K562 (cell line): Measurements from ENCODE around the gene YEATS2.

Experiments used
- ARNT ChIP-seq, 2 experiments: fragments of 450-650 bp; IDR thresholded peaks; 2 replicates each; pipeline ENCODE4 v1.6.1; 2016; ENCODE audit warnings: mild to moderate bottlenecking in 1 of 2
- EP300 ChIP-seq: IDR thresholded peaks from 2 replicates; pipeline ENCODE4 v1.6.1; 2012; ENCODE audit warnings: low read length, improper control_type of control experiment
- PML ChIP-seq: IDR thresholded peaks from 2 replicates; pipeline ENCODE4 v1.6.1; 2012; ENCODE audit warnings: low read length, inconsistent platforms
- PURB ChIP-seq: sonication (generic); formaldehyde crosslinking; IDR thresholded peaks from 2 replicates; pipeline ENCODE4 v1.9.0; 2021; ENCODE audit warnings: low read depth, mild to moderate bottlenecking, missing genetic modification reagents
- ZNF263 ChIP-seq: sonication (generic); formaldehyde crosslinking; IDR thresholded peaks from 2 replicates; pipeline ENCODE4 v1.8.0; 2022; ENCODE audit warnings: mild to moderate bottlenecking, missing genetic modification reagents, borderline replicate concordance
- ZZZ3 ChIP-seq: fragments of 450-650 bp; IDR thresholded peaks from 2 replicates; pipeline ENCODE4 v1.6.1; 2016; ENCODE audit warnings: antibody characterized with exemption, mild to moderate bottlenecking, moderate library complexity

DNA sequence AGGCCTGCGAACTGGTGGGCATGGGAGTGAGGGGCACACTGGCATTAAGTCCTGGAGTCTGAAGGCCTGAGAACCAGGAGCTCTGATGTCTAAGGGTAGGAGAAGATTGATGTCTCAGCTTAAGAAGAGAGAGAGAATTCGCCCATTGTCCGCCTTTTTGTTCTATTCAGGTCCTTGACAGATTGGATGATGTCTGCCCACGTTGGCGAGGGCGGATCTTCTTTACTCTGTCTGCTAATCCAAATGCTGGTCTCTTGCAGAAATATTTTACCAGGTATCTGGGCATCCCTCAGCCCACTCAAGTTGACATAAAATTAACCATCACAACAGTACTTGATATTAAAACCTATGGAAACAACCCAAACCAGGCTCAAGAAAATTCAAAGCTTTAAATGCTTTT lies 83.6 kb downstream of the YEATS2 start:
- TF ChIP-seq PML (no peak), ARNT (IDR thresholded peaks at IDR 0.05) (no peak), ZNF263 (CRISPR knock-in tag) (no peak), ZZZ3 (no peak), EP300 (no peak), PURB (CRISPR knock-in tag) (no peak)
